Ishikawa (cell line): Measurements from ENCODE around the gene EFS.

ENCODE experiments used
- CEBPB ChIP-seq: IDR thresholded peaks from 2 replicates; pipeline ENCODE4 v1.6.1; 2012
- CREB1 ChIP-seq: IDR thresholded peaks from 2 replicates; pipeline ENCODE4 v1.6.1; 2012; ENCODE audit warnings: low read depth
- EGR1 ChIP-seq: IDR thresholded peaks from 2 replicates; pipeline ENCODE4 v1.6.1; 2012
- EP300 ChIP-seq: IDR thresholded peaks from 2 replicates; pipeline ENCODE4 v1.6.1; 2012; ENCODE audit warnings: borderline replicate concordance
- FOXM1 ChIP-seq: IDR thresholded peaks from 2 replicates; pipeline ENCODE4 v1.6.1; 2012; ENCODE audit warnings: low read depth, borderline replicate concordance
- NFIC ChIP-seq: IDR thresholded peaks from 2 replicates; pipeline ENCODE4 v1.6.1; 2012
- RAD21 ChIP-seq: IDR thresholded peaks from 2 replicates; pipeline ENCODE4 v1.6.1; 2012; ENCODE audit warnings: low read depth
- TAF1 ChIP-seq: IDR thresholded peaks from 2 replicates; pipeline ENCODE4 v1.6.1; 2012; ENCODE audit warnings: low read depth, mild to moderate bottlenecking
- YY1 ChIP-seq: IDR thresholded peaks from 2 replicates; pipeline ENCODE4 v1.6.1; 2012; ENCODE audit warnings: low read depth
- ZBTB7A ChIP-seq: IDR thresholded peaks from 2 replicates; pipeline ENCODE4 v1.6.1; 2012; ENCODE audit warnings: low read depth
- TF ChIP-seq, protein P1 (sequence below): IDR thresholded peaks from 2 replicates; pipeline ENCODE4 v1.6.1; 2012
- TF ChIP-seq, protein P2 (sequence below): IDR thresholded peaks from 2 replicates; pipeline ENCODE4 v1.6.1; 2012

DNA sequence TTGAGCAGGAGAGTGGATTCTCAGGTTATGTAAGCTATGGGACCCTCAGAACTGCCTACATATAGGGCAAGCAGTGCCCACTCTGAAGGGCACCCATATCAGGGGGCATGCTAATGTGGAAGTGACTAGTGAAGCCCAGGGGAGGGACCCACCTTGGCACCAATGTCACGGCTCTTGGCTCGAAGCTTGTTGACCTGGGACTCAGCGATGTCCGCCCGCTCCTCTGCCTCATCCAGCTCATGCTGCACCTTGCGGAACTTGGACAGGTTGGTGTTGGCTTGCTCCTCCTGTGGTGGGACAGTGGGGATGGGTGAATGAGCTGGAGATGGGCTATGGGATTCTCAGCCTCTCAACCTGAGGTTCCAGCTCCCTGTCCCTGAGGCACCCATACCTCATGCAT, 17.3 kb upstream of the EFS start:
- TF ChIP-seq EGR1 = no peak
- TF ChIP-seq YY1 = no peak
- TF ChIP-seq, protein P1, sequence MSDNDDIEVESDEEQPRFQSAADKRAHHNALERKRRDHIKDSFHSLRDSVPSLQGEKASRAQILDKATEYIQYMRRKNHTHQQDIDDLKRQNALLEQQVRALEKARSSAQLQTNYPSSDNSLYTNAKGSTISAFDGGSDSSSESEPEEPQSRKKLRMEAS = no peak
- TF ChIP-seq NFIC = no peak
- TF ChIP-seq ZBTB7A = no peak
- TF ChIP-seq TAF1 = no peak
- no peak for TF ChIP-seq CEBPB
- no peak for TF ChIP-seq EP300
- TF ChIP-seq, protein P2, sequence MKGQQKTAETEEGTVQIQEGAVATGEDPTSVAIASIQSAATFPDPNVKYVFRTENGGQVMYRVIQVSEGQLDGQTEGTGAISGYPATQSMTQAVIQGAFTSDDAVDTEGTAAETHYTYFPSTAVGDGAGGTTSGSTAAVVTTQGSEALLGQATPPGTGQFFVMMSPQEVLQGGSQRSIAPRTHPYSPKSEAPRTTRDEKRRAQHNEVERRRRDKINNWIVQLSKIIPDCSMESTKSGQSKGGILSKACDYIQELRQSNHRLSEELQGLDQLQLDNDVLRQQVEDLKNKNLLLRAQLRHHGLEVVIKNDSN = no peak
- no peak for TF ChIP-seq CREB1
- TF ChIP-seq FOXM1 = no peak
- no peak for TF ChIP-seq RAD21
